Upper lobe of left lung (tissue), 6 donors: ENCODE results near the gene RABL6. TPM values are rescaled to one million over a fixed set of nuclear protein-coding genes. Genes with fewer than 3 reads are reported as not detected.

Experiments
- ATAC-seq, 2 donors: fragments of 200-7000 bp; cut with Tn5 transposase; one replicate each; pipeline ENCODE4 v1.9.1; 2022; ENCODE audit warnings: mild to moderate bottlenecking in 2 of 2, moderate library complexity in 2 of 2; ENCODE audit not compliant: low FRiP score in 2 of 2
- DNase-seq, 2 donors: peaks; one replicate each; pipeline ENCODE4 v3.0.0-alpha.2; 2019 to 2020
- H3K27ac ChIP-seq, 4 donors: fragments of 200-600 bp; sonication (generic); one replicate each; pipeline ENCODE4 v1.5.1; 2016 to 2019
- H3K27me3 ChIP-seq, 4 donors: fragments of 200-600 bp; sonication (generic); one replicate each; pipeline ENCODE4 v1.5.1; 2017 to 2019
- H3K36me3 ChIP-seq, 4 donors: fragments of 200-600 bp; sonication (generic); one replicate each; pipeline ENCODE4 v1.5.1; 2016 to 2019
- H3K4me1 ChIP-seq, 4 donors: fragments of 200-600 bp; sonication (generic); one replicate each; pipeline ENCODE4 v1.5.1; 2018 to 2019
- H3K4me3 ChIP-seq, 4 donors: fragments of 200-600 bp; sonication (generic); one replicate each; pipeline ENCODE4 v1.5.1; 2017 to 2019; ENCODE audit warnings: mild to moderate bottlenecking in 2 of 4, moderate library complexity in 1 of 4
- H3K9me3 ChIP-seq, 4 donors: fragments of 200-600 bp; sonication (generic); one replicate each; pipeline ENCODE4 v1.5.1; 2018 to 2019
- EP300 ChIP-seq, 4 donors: sonication (generic); formaldehyde crosslinking; IDR thresholded peaks; one replicate each; pipeline ENCODE4 v1.5.1; 2017; ENCODE audit warnings: antibody characterized with exemption in 4 of 4, control low read depth in 2 of 4
- POLR2A ChIP-seq, 4 donors: fragments of 450-650 bp; IDR thresholded peaks; one replicate each; pipeline ENCODE4 v1.5.1; 2016 to 2017; ENCODE audit warnings: antibody characterized with exemption in 4 of 4, mild to moderate bottlenecking in 2 of 4
- POLR2AphosphoS5 ChIP-seq, 2 donors: sonication (generic); formaldehyde crosslinking; IDR thresholded peaks; one replicate each; pipeline ENCODE4 v1.5.1; 2017; ENCODE audit warnings: antibody characterized with exemption in 2 of 2
- WGBS, 2 donors: methylation state at CpG; one replicate each; pipeline ENCODE4 v1.1.5; 2017 to 2018; 5-methylcytosine and 5-hydroxymethylcytosine counted together
- total RNA-seq, 6 donors: library from RNA; depleted of rRNA in 4 of 6; stranded (reverse); fragments of >200 nt in 4 of 6; gene quantifications; one replicate each; pipeline versions ENCODE4 v1.1.0 to v1.2.1, GENCODE V29; 2016 to 2021
- TF ChIP-seq, protein P1 (sequence below), 6 experiments: fragments of 450-650 bp in 4 of 6; fragments of 200-600 bp in 2 of 6; sonication (generic) in 2 of 6; IDR thresholded peaks; one replicate each; pipeline ENCODE4 v1.5.1; 2016 to 2019; ENCODE audit warnings: antibody characterized with exemption in 6 of 6
- donor health status: DM: no; HTN: no; CAD: no; lungs with moderate emphysema.
- donor health status: DM: no; HTN: yes; CAD: no; lungs with severe emphysema.

Gene RABL6
- total RNA-seq, 6 donors from 2014 or later = 47.2 to 128 (median 78.9) TPM

DNA sequence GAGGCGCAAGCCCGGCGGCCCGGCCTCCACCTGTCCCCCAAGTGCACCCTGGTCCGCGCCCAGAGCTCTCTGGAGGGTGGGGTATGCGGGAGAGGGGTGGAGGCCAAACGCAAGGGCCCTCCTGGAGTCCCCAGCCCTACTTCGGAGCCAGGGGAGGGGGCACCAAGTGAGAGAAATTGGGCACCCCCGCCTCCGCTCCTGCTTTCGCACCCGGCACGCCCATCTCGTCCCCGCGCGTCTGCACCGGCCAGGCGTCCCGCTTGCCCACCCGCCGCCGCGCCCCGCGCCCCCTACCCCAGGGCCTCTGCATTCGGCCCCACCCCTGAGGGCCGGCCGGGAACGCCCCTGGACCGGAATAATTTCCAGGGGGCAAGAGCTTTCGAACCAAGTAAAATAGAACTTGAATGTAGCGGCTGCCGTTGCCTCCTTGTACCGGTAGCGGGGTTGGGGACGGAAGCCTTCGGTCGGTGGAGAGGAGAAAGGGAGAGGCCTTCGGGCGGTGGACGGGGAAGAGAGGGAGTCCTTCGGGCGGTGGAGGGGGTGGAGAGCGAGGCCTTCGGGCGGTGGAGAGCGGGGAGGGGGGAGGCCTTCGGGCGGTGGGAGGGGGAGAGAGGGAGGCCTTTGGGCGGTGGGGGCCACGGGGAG lies 40.8 kb downstream of the RABL6 start:
- Histone ChIP-seq H3K36me3 (peaks cover 0 to 14% (median 8%) of the 10 kb centered on the region in 4 donors), H3K27me3 (peaks cover 0 to 38% (median 35%) of the 10 kb centered on the region in 4 donors), H3K4me1 (peaks cover 47 to 64% (median 51%) of the 10 kb centered on the region in 4 donors), H3K4me3 (peak overlapping the region; percentile 56 to 94 (median 76)), H3K27ac (peak overlapping the region; percentile 78 to 89 (median 88)), H3K9me3 (no peaks in the 10 kb centered on the region)
- 0 to 1% methylated on average over 6 to 44 of the region's 53 CpGs for WGBS, 2 donors
- TF ChIP-seq POLR2A (IDR thresholded peaks at IDR 0.05) = no peak
- ATAC-seq (peak; percentile 25 to 35), DNase-seq (peak in 1 of 2 donors; percentile 91)

DNA sequence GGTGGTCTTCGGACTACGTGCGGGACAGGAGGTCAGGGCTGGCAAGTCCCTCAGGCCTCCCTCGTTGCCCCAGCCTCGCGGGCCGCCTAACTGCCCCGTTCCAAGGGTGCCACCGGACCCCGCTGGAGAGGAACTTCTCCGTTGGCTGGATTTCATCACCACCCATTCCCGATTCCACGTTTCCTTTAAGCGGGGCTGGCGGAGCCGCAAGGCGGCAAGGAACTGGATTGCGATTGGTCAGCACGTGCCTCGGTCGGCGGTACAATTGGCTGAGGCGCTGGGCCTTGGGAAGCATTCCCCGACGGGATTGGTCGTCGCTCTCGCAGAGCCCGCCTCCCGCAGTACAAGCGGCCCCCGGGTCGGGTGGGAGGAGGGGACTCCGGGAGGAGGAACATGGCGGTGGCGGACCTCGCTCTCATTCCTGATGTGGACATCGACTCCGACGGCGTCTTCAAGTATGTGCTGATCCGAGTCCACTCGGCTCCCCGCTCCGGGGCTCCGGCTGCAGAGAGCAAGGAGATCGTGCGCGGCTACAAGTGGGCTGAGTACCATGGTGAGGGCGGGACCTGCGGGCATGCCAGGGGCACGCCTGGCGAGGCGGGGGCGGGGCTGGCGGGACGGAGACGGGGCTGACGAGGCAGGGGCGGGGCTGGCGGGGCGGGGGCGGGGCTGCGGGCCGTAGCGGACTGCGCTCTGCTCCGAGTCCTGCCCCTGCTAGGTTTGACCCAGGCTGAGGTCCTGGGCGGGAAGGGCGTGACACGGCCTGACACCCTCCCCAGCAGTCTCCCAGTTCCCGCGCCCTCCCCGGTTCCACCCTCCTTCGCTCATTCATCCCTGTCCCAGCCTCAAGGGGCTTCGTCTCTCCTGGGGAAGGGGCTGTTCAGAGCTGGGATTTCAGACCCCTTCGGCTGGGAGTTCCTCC lies 41.6 kb downstream of the RABL6 start, which contains the start of gene PHPT1:
Gene PHPT1, plus strand, starts transcription at position 372 of the 922 bp plus-strand sequence. Its CDS starts 22 bp downstream, at position 394.
- Histone ChIP-seq H3K27me3 (peaks cover 0 to 32% (median 28%) of the 10 kb centered on the region in 4 donors), H3K9me3 (no peaks in the 10 kb centered on the region), H3K27ac (peak within 1 kb of the TSS; percentile 78 to 89 (median 88)), H3K4me1 (peaks cover 39 to 60% (median 43%) of the 10 kb centered on the region in 4 donors), H3K36me3 (peaks cover 0 to 14% (median 8%) of the 10 kb centered on the region in 4 donors), H3K4me3 (peak within 1 kb of the TSS; percentile 56 to 94 (median 76))
- peak; percentile 93 to 97 for ATAC-seq
- TF ChIP-seq POLR2AphosphoS5 (IDR thresholded peaks at IDR 0.05) = peak; percentile 87 to 89
- TF ChIP-seq, protein P1, sequence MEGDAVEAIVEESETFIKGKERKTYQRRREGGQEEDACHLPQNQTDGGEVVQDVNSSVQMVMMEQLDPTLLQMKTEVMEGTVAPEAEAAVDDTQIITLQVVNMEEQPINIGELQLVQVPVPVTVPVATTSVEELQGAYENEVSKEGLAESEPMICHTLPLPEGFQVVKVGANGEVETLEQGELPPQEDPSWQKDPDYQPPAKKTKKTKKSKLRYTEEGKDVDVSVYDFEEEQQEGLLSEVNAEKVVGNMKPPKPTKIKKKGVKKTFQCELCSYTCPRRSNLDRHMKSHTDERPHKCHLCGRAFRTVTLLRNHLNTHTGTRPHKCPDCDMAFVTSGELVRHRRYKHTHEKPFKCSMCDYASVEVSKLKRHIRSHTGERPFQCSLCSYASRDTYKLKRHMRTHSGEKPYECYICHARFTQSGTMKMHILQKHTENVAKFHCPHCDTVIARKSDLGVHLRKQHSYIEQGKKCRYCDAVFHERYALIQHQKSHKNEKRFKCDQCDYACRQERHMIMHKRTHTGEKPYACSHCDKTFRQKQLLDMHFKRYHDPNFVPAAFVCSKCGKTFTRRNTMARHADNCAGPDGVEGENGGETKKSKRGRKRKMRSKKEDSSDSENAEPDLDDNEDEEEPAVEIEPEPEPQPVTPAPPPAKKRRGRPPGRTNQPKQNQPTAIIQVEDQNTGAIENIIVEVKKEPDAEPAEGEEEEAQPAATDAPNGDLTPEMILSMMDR (IDR thresholded peaks at IDR 0.05) = peak in 2 of 6 experiments; percentile 6 to 9
- peak in 3 of 4 donors; percentile 49 to 93 (median 64) for TF ChIP-seq POLR2A (IDR thresholded peaks at IDR 0.05)
- TF ChIP-seq EP300 (IDR thresholded peaks at IDR 0.05) = no peak
- DNase-seq = peak; percentile 98
- WGBS, 2 donors = 0 to 1% methylated on average over 28 to 44 of the region's 77 CpGs

DNA sequence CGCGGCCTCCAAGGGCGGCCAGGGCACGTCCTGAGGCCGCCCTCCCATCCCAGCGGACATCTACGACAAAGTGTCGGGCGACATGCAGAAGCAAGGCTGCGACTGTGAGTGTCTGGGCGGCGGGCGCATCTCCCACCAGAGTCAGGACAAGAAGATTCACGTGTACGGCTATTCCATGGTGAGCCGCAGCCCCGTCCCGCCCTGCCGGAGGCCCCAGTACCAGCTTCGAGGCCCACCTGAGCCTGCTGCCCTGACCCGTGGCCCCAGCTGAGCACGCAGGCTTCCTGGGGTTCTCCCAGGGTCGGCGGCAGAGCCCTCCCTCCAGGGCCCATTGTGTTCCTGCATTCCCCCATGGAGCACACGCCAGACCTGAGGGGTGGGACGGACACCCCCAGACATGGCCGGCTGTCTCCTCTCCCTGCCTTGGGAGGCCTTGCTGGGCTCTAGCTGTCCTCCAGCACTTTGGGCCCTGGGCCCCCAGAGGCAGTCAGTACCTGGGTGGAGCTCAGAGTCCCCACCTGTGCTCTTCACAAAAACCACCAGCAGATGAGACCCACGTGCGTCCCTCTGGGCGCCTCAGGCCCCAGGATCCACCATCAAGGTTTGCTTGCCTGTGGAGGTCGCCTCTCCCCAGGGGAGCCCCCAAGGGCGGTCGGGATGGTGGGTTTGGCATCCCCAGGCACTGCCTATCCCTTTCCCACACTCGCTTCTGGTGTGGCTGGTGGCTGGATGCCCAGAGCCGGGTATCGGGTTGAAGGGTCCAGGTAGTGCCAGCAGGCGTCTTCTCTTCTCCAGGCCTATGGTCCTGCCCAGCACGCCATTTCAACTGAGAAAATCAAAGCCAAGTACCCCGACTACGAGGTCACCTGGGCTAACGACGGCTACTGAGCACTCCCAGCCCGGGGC lies 42.5 kb downstream of the RABL6 start:
- WGBS, 2 donors = 55 to 57% methylated on average over 16 to 43 of the region's 43 CpGs

DNA sequence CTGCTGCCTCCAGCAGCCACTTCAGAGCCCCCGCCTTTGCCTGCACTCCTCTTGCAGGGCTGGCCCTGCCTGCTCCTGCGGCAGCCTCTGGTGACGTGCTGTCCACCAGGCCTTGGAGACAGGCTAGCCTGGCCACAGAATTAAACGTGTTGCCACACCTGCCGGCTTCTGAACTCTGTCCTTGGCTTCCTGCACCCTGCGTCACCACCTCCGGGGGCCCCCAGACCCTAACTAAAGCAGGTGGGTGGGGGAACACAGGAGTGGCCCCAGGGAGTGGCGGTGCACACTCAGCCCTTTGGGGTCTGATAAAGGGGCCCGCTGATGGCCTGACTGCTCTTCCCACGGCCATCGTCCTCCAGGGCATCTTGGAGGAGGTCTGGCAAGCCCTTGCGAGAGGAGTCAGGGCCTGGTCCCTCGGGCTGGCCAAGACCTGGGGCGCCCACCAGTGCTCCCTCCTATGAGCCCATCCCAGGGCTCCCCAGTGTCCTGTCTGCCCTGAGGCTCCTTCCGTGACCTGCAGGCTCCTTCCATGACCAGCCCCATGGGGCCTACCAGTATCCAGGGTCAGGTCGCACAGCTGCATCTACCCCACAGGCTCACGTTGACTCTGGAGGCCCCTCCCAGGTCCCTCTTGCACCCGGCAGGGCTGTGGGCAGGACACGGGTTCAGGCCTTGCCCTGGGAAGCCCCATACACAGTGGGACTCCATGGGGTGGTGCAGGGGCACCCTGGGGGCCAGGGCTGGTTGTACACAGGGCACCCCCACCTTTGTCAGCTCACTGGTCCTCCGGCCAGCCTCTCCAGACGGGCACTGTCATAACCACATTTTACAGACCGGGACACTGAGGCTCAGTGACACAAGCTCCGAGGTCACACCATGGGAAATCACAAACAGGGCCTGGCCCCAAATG lies 43.4 kb downstream of the RABL6 start:
- TF ChIP-seq, protein P1 (IDR thresholded peaks at IDR 0.05) = no peak
- TF ChIP-seq POLR2AphosphoS5 (IDR thresholded peaks at IDR 0.05) (no peak), EP300 (IDR thresholded peaks at IDR 0.05) (no peak), POLR2A (IDR thresholded peaks at IDR 0.05) (no peak)
- Histone ChIP-seq H3K27me3 (peaks cover 0 to 19% (median 14%) of the 10 kb centered on the region in 4 donors), H3K4me1 (peaks cover 31 to 43% (median 36%) of the 10 kb centered on the region in 4 donors), H3K36me3 (peaks cover 0 to 14% (median 8%) of the 10 kb centered on the region in 4 donors), H3K9me3 (no peaks in the 10 kb centered on the region), H3K4me3 (no peak overlapping the region), H3K27ac (no peak overlapping the region)
- WGBS, 2 donors = 87 to 92% methylated on average over 11 to 19 of the region's 23 CpGs
- ATAC-seq (no peak), DNase-seq (peak in 1 of 2 donors; percentile 61)

More for the DNA sequence above, 42.5 kb downstream of the RABL6 start:
- peaks cover 34 to 52% (median 40%) of the 10 kb centered on the region in 4 donors for H3K4me1 ChIP-seq
- DNase-seq = peak in 1 of 2 donors; percentile 86
- H3K4me3 ChIP-seq = peak overlapping the region; percentile 1 to 88 (median 60)
- TF ChIP-seq POLR2A (IDR thresholded peaks at IDR 0.05) (no peak), POLR2AphosphoS5 (IDR thresholded peaks at IDR 0.05) (no peak), EP300 (IDR thresholded peaks at IDR 0.05) (no peak)
- TF ChIP-seq, protein P1 (IDR thresholded peaks at IDR 0.05) = no peak
- peak overlapping the region in 3 of 4 donors; percentile 87 to 89 (median 88) for H3K27ac ChIP-seq
- H3K27me3 ChIP-seq = peaks cover 0 to 27% (median 23%) of the 10 kb centered on the region in 4 donors
- H3K36me3 ChIP-seq = peaks cover 0 to 14% (median 8%) of the 10 kb centered on the region in 4 donors
- no peak for ATAC-seq
- no peaks in the 10 kb centered on the region for H3K9me3 ChIP-seq
